GM12891 (cell line): Measurements from ENCODE around the gene TXK.

Source experiments
- DNase-seq: peaks from one replicate; pipeline ENCODE4 v3.0.0; 2011; ENCODE audit warnings: low spot score; ENCODE audit not compliant: insufficient read length
- FAIRE-seq: peaks from 2 replicates; lab custom pipeline; 2011; peaks lifted over from hg19 to GRCh38; lab: Jason Lieb, UNC
- PAX5 ChIP-seq: IDR thresholded peaks from 2 replicates; pipeline ENCODE4 v1.6.1; 2011; ENCODE audit warnings: low read length, moderate library complexity, mild to moderate bottlenecking; ENCODE audit not compliant: insufficient read depth, severe bottlenecking
- POLR2A ChIP-seq: IDR thresholded peaks from 2 replicates; pipeline ENCODE4 v1.6.1; 2011; ENCODE audit warnings: low read depth, low read length, control low read depth
- POLR2AphosphoS5 ChIP-seq: IDR thresholded peaks from 2 replicates; pipeline ENCODE4 v1.6.1; 2011; ENCODE audit warnings: low read depth, low read length, control low read depth
- POU2F2 ChIP-seq: IDR thresholded peaks from 2 replicates; pipeline ENCODE4 v1.6.1; 2011; ENCODE audit warnings: low read depth, mild to moderate bottlenecking, control low read depth, low read length, moderate library complexity
- SPI1 ChIP-seq: IDR thresholded peaks from 2 replicates; pipeline ENCODE4 v1.6.1; 2011; ENCODE audit warnings: low read depth, low read length, control low read depth
- TAF1 ChIP-seq: IDR thresholded peaks from 2 replicates; pipeline ENCODE4 v1.6.1; 2011; ENCODE audit warnings: low read depth, low read length, control low read depth

The TXK gene

DNA sequence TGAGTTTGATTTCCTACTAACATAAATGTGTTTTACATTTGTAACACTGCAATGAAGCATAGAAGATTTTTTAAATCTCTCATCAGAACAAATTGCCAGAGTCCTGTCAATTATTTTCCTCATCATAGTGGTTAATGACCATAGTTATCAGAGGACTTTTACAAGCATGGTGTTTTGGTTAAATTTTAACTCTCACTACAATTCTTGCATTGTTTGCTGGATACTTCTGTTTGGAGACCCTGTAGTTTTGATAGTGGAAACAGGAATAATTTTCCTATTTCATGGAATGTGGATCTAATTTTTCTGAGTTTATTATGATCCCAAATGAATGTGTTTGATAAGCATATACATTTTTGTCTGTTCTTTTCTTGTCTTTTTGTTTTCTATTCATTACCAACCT, 100.6 kb downstream of the TXK start:
- no peak for FAIRE-seq
- TF ChIP-seq POU2F2 (no peak), PAX5 (no peak), POLR2A (no peak), POLR2AphosphoS5 (no peak), SPI1 (no peak), TAF1 (no peak)

DNA sequence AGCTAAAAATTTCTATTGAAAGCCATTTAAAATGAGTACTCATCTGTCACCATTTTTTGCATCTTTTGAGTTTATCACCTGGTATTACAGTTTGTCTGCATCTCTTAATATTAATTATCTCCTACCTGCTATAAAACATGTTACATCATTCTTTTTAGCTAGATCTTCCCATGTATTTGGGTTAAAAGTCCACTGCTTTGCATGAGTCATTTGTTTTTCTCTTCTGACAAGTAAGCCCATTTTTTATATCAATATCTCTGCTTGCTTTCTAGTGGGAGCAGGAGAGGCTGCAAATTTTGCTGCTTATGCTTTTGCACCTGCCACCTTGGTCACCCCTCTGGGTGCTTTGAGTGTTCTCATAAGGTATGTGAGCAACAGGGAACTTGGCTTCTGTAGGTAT, 101.3 kb downstream of the TXK start:
- no peak for TF ChIP-seq POLR2AphosphoS5
- no peak for TF ChIP-seq POU2F2
- TF ChIP-seq TAF1 = no peak
- no peak for TF ChIP-seq SPI1
- no peak for TF ChIP-seq PAX5
- DNase-seq (no peak), FAIRE-seq (no peak)

More for the DNA sequence above, 100.6 kb downstream of the TXK start:
- no peak for DNase-seq

DNA sequence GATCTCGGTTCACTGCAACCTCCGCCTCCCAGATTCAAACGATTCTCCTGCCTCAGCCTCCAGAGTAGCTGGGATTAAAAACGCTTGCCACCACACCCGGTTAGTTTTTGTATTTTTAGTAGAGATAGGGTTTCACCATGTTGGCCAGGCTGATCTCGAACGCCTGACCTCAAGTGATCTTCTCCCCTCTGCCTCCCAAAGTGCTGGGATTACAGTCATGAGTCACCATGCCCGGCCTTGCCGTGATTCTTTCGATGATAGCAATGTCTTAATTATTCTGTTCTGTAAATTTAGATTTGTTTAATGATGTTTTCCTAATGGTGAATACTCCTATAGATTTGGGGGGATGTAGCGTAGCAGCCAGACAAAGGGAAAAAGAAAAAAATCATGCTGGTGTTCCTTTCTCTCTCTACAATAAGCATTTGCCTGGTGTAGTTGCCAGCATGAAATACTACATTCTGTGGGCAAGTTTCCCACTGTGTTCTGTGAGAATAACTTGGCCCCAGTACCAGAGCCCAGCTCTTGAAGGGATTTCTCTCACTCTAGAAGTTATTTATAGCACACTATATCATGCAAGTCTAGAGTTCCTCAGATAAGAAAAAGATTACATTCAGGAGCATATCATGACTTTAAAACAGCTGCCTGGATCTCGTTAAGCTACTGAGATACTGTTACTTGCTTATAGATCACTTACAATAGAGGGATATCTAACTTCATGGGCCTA, 102.1 kb downstream of the TXK start:
- DNase-seq (no peak), FAIRE-seq (no peak)
- TF ChIP-seq SPI1 (no peak), POLR2A (no peak), POU2F2 (no peak), PAX5 (no peak), POLR2AphosphoS5 (no peak), TAF1 (no peak)

DNA sequence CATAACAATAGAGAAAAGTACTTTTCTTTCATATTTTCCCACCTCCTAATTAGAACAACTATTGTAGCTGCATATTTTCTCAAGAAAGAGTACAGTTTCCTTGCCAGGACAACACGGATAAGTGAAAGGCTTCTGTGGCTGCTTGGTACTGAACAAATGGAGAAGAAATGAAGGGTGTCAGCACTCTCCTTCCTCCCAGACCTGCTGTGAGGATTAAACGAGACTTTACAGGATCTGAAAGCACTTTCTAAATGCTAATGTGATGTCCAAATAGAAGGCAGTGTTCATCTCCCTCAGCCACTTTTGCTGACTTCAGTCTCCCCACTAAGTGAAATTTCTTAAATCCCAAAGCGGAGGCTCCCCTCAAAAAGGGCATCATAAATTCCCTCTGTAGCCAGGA, 103.6 kb downstream of the TXK start:
- DNase-seq (no peak), FAIRE-seq (peak; percentile 66)
- TF ChIP-seq SPI1 (0 out of 2 replicates have a peak, but pooled peaks have one; percentile 14), POU2F2 (no peak)

DNA sequence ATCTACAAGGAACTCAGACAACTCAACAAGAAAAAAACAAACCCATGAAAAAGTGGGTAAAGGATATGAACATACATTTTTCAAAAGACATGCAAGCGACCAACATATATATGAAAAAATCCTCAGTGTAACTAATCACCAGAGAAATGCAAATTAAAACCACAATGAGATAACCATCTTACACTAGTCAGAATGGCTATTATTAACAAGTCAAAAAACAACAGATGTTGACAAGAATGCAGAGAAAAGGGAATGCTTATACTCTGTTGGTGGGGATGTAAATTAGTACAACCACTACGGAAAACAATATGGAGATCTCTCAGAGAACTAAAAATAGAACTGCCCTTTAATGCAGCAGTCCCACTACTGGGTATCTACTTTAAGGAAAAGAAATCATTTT, 105.4 kb downstream of the TXK start:
- 0 out of 2 replicates have a peak, but pooled peaks have one; percentile 14 for TF ChIP-seq POU2F2
- no peak for TF ChIP-seq POLR2AphosphoS5
- DNase-seq = no peak
- FAIRE-seq = peak; percentile 84

DNA sequence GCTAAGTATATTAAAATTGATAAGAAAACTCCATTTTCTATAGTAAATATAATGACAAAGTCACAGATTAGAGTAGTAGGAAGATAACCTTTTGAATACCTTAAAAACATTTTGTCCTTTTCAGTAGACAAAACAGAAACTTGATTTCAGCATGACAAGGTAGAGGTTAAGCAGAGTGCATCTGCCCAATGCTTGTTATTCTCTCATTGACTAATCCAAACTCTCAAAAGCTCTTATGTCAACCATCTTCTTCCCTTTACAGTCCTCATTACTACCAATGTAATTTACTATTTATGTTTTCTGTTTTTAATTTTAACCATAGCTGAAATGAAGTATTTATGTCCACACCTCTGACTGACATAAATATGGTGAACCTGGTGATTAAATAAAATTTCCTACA, 106.4 kb downstream of the TXK start:
- peak; percentile 64 for FAIRE-seq
- no peak for DNase-seq
- no peak for TF ChIP-seq POLR2A
- TF ChIP-seq POLR2AphosphoS5 = no peak
- no peak for TF ChIP-seq POU2F2
- no peak for TF ChIP-seq PAX5
- no peak for TF ChIP-seq SPI1

DNA sequence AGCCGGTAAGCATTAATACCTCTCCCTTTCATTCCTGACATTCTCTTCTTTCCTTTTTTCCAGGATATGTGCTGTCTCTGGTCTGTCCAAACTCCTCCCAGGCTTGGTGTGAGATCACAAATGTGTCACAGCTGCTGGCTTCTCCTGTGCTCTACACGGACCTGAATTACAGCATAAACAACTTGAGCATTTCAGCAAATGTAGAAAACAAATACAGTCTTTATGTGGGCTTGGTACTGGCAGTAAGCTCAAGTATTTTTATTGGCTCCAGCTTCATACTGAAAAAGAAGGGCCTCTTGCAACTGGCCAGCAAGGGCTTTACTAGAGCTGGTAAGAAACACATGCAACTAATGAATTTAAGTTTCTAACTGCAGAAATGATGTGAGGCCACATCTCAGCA, 109.0 kb downstream of the TXK start:
- TF ChIP-seq POLR2AphosphoS5 (no peak), POLR2A (no peak), TAF1 (no peak), POU2F2 (no peak), SPI1 (no peak), PAX5 (no peak)
- FAIRE-seq (peak; percentile 54), DNase-seq (no peak)

DNA sequence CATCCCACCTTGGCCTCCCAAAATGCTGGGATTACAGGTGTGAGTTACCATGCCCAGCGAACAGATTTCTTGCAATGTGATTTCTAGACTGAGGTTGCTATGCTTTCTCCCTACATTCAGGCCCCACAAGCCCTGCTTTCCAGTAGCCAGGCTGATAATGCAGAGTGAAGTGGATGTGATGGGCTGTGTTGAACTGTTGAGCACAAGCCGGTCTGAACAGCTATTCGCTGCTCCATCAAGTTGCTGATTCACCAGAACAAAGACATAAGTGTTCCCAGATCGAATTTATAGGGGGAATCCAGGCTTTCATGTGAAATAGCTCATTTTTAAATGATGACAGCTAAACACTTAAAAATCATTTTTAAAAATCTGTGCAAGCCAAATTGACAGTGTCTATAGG, 109.5 kb downstream of the TXK start:
- FAIRE-seq = no peak
- no peak for TF ChIP-seq POU2F2
- no peak for DNase-seq

DNA sequence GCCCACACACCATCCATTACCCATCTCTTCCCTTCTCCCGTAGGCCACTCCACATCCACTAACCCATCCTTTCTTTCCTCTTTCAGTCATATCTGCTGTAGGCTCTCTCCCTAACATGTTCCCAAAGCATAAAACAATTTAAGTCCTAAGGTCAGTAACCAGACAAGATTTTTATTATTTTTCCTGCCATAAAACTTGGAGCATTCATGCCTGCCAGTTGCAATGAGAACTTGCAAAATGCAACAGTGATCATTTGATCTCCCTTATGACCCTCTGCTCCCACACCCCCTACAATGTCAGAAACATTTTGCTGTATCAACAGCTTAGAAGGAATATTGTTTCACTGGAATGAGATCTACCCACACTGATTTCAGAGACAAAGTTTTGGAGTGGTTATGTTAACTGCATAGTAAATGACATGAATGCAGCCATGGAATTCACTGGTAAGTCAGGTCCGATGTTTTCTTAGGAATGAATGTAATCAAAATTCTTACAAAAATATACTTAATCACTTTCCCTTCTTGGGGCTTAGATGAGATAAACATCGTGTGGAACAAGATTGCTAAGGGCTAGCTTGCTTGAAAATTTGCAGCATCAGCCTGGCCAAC, 111.8 kb downstream of the TXK start:
- no peak for TF ChIP-seq PAX5
- TF ChIP-seq POLR2AphosphoS5 = no peak
- TF ChIP-seq SPI1 = no peak
- TF ChIP-seq TAF1 = no peak
- no peak for TF ChIP-seq POU2F2
- no peak for TF ChIP-seq POLR2A
- FAIRE-seq (no peak), DNase-seq (no peak)

DNA sequence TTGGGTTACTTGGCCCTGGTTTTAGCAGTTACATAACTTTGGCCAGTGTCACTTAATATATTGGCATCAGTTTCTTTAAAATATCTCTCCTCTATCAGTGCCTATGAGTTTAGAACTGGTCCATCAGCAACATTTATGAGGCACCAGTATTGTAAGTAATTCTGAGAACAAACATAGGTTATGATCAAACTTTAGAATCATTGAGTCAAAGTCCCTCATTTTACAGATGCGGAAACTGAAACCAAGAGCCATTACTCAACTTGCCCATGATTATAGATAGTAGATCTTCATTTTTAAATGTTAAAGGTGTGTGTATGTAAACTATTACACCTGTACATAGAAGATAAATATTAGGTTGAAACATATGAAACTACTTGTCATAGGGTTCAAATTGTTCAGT, 113.0 kb downstream of the TXK start:
- TF ChIP-seq SPI1 (no peak), TAF1 (no peak), POU2F2 (no peak), POLR2A (no peak), PAX5 (no peak), POLR2AphosphoS5 (no peak)
- FAIRE-seq = no peak
- no peak for DNase-seq

DNA sequence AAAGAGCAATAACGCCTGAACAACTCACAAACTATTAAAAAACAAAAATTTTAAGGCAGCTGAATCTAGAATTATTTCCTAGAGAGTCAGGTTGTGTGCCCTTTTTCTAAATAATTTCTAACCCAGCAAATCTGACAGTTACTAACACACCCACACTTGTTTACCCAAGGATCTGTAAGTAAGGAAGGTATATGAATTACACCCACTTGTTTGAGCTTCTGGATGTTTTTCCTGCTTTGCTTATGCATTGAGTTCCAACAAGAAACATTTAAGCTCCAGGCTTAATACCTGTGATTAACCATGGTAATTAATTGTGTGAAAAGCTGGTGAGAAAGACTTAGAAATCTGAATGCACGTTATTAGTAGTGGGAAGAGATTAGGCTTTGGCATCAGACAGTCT, 115.9 kb downstream of the TXK start:
- TF ChIP-seq TAF1 (no peak), PAX5 (no peak), POLR2AphosphoS5 (no peak), SPI1 (no peak), POU2F2 (no peak), POLR2A (no peak)
- DNase-seq (no peak), FAIRE-seq (no peak)
